GM19324 (cell line): ENCODE results near the gene PLPP3.
A peak's percentile ranks its signal among the peaks of the same experiment; 100 is the strongest.

Experiments used
- ATAC-seq: cut with Tn5 transposase; IDR thresholded peaks from one replicate; pipeline ENCODE4 v1.9.1; 2021; ENCODE audit warnings: mild to moderate bottlenecking, moderate library complexity; ENCODE audit not compliant: unreplicated experiment, low FRiP score

The PLPP3 gene

GRCh38 chr1:56527548-56528302, 51.6 kb downstream of the PLPP3 start:
- no peak for ATAC-seq

GRCh38 chr1:56526571-56527174, 52.7 kb downstream of the PLPP3 start:
- peak; percentile 67 for ATAC-seq

GRCh38 chr1:56525489-56526041, 53.8 kb downstream of the PLPP3 start:
- peak; percentile 76 for ATAC-seq

- no peak for ATAC-seq
These were observed 55.1 kb downstream of the PLPP3 start for GRCh38 chr1:56524263-56524662.

- no peak for ATAC-seq
These were observed 56.7 kb downstream of the PLPP3 start for GRCh38 chr1:56522680-56523079.

GRCh38 chr1:56520016-56520601, 59.3 kb downstream of the PLPP3 start:
- ATAC-seq, result no peak

GRCh38 chr1:56517404-56518130, 61.8 kb downstream of the PLPP3 start:
- ATAC-seq, result no peak

GRCh38 chr1:56516539-56517252, 62.7 kb downstream of the PLPP3 start:
- ATAC-seq, result peak; percentile 77

- ATAC-seq, result no peak
These were observed 63.3 kb downstream of the PLPP3 start for GRCh38 chr1:56515898-56516538.

- no peak for ATAC-seq
These were observed 66.5 kb downstream of the PLPP3 start for GRCh38 chr1:56512724-56513494.

- no peak for ATAC-seq
These were observed 67.6 kb downstream of the PLPP3 start for GRCh38 chr1:56511766-56512165.

GRCh38 chr1:56511364-56511763, 68.0 kb downstream of the PLPP3 start:
- no peak for ATAC-seq

- ATAC-seq, result no peak
These were observed 68.7 kb downstream of the PLPP3 start for GRCh38 chr1:56510642-56511021.

GRCh38 chr1:56509713-56510641, 69.4 kb downstream of the PLPP3 start:
- no peak for ATAC-seq

GRCh38 chr1:56508523-56508983, 70.8 kb downstream of the PLPP3 start:
- no peak for ATAC-seq

GRCh38 chr1:56507925-56508522, 71.3 kb downstream of the PLPP3 start:
- no peak for ATAC-seq

- no peak for ATAC-seq
These were observed 72.3 kb downstream of the PLPP3 start for GRCh38 chr1:56506951-56507491.
